GM12878 (cell line): ENCODE data around the gene SLC2A8. TPM values are rescaled to one million over a fixed set of nuclear protein-coding genes. Genes with fewer than 3 reads are reported as not detected.
A peak's percentile ranks its signal among the peaks of the same experiment; 100 is the strongest.

ENCODE experiments used
- BACH1 ChIP-seq: fragments of 450-650 bp; IDR thresholded peaks from 2 replicates; pipeline ENCODE4 v1.6.1; 2017; ENCODE audit warnings: mild to moderate bottlenecking, borderline replicate concordance
- BMI1 ChIP-seq: fragments of 450-650 bp; IDR thresholded peaks from 2 replicates; pipeline ENCODE4 v1.6.1; 2016; ENCODE audit warnings: mild to moderate bottlenecking, moderate library complexity, borderline replicate concordance
- CREM ChIP-seq: IDR thresholded peaks from 2 replicates; pipeline ENCODE4 v1.6.1; 2014; ENCODE audit warnings: antibody characterized with exemption, low read depth
- CTCF ChIP-seq, 3 experiments: IDR thresholded peaks in 2 of 3; conservative IDR thresholded peaks in 1 of 3; 2 replicates each; pipeline ENCODE4 v1.5.1; 2011; ENCODE audit warnings: low read depth in 3 of 3, low read length in 3 of 3, mild to moderate bottlenecking in 3 of 3, control low read depth in 2 of 3, moderate library complexity in 2 of 3, inconsistent platforms in 1 of 3, mixed read lengths in 1 of 3; ENCODE audit not compliant: control insufficient read depth in 2 of 3, insufficient read depth in 1 of 3; ENCODE audit errors: extremely low read depth in 1 of 3
- CUX1 ChIP-seq: IDR thresholded peaks from 2 replicates; pipeline ENCODE4 v1.6.1; 2012; ENCODE audit warnings: improper control_type of control experiment, low read depth, low read length; ENCODE audit not compliant: insufficient replicate concordance
- ELK1 ChIP-seq: IDR thresholded peaks from 2 replicates; pipeline ENCODE4 v1.6.1; 2012; ENCODE audit warnings: low read depth, low read length, improper control_type of control experiment
- ESRRA ChIP-seq: IDR thresholded peaks from 2 replicates; pipeline ENCODE4 v1.6.1; 2012; ENCODE audit warnings: mild to moderate bottlenecking, low read length, improper control_type of control experiment
- EZH2 ChIP-seq: IDR thresholded peaks from 2 replicates; pipeline ENCODE4 v1.6.1; 2012; ENCODE audit warnings: low read depth, mild to moderate bottlenecking, control low read depth, inconsistent platforms, low read length, borderline replicate concordance; ENCODE audit not compliant: control insufficient read depth
- FOXM1 ChIP-seq: IDR thresholded peaks from 2 replicates; pipeline ENCODE4 v1.6.1; 2012; ENCODE audit warnings: low read depth, mild to moderate bottlenecking, inconsistent platforms, low read length, moderate library complexity
- IKZF1 ChIP-seq: fragments of 450-650 bp; conservative IDR thresholded peaks from 2 replicates; pipeline ENCODE4 v1.6.1; 2017; ENCODE audit warnings: antibody characterized with exemption, mild to moderate bottlenecking
- MEF2A ChIP-seq: IDR thresholded peaks from 2 replicates; pipeline ENCODE4 v1.6.1; 2011; ENCODE audit warnings: low read depth, mild to moderate bottlenecking, low read length, moderate library complexity; ENCODE audit not compliant: insufficient read depth
- NBN ChIP-seq: fragments of 450-650 bp; IDR thresholded peaks from 2 replicates; pipeline ENCODE4 v1.6.1; 2016
- POLR2A ChIP-seq: IDR thresholded peaks from 2 replicates; pipeline ENCODE4 v1.6.1; 2011; ENCODE audit warnings: low read depth, mild to moderate bottlenecking, low read length
- RELB ChIP-seq: fragments of 450-650 bp; IDR thresholded peaks from 2 replicates; pipeline ENCODE4 v1.6.1; 2017; ENCODE audit warnings: low read depth, mild to moderate bottlenecking, moderate library complexity
- SREBF1 ChIP-seq: IDR thresholded peaks from 2 replicates; pipeline ENCODE4 v1.6.1; 2012; ENCODE audit warnings: mild to moderate bottlenecking, low read length
- SREBF2 ChIP-seq: IDR thresholded peaks from 2 replicates; pipeline ENCODE4 v1.6.1; 2012; ENCODE audit warnings: mild to moderate bottlenecking, low read length
- STAT1 ChIP-seq: fragments of 450-650 bp; conservative IDR thresholded peaks from 2 replicates; pipeline ENCODE4 v1.6.1; 2014; ENCODE audit warnings: antibody characterized with exemption, mild to moderate bottlenecking
- USF1 ChIP-seq: IDR thresholded peaks from 2 replicates; pipeline ENCODE4 v1.6.1; 2011; ENCODE audit warnings: borderline replicate concordance, low read depth, mild to moderate bottlenecking, moderate library complexity, mixed read lengths, low read length; ENCODE audit not compliant: insufficient read depth; ENCODE audit errors: extremely low read length
- ZNF24 ChIP-seq: fragments of 450-650 bp; IDR thresholded peaks from 2 replicates; pipeline ENCODE4 v1.6.1; 2017; ENCODE audit warnings: antibody characterized with exemption, mild to moderate bottlenecking
- polyA plus RNA-seq, 11 experiments: library from polyadenylated mRNA; depleted of rRNA in 4 of 11; unstranded in 6 of 11; stranded (reverse) in 5 of 11; fragments of >200 nt; fragmentation: Nextera tagmentation in 4 of 11; fragmentation: Illumina TruSeq in 1 of 11; extraction: Ambion mirVana in 4 of 11; extraction: Trizol in 1 of 11; gene quantifications; 1 replicate in 1 of 11; 2 replicates in 10 of 11; pipeline versions ENCODE4 v1.2.1 to v1.2.3, GENCODE V29; 2011 to 2016; ENCODE audit warnings: inconsistent platforms in 2 of 11, missing spikeins in 2 of 11, low read depth in 1 of 11
- total RNA-seq, 4 experiments: library from RNA; depleted of rRNA in 3 of 4; stranded (reverse); fragments of >200 nt in 3 of 4; fragmentation: Illumina TruSeq in 1 of 4; extraction: Trizol in 1 of 4; gene quantifications; 2 replicates each; pipeline versions ENCODE4 v1.2.1 to v1.2.3, GENCODE V29; 2013 to 2021

SLC2A8 gene
- total and polyA plus RNA-seq, 10 of the 15 experiments (the other 5 are each of a cell fraction or from before 2014, with no cell fraction given): 0.31 to 22.7 (median 10.0) TPM

GRCh38 chr9:127397646-127398274 lies 791 bp downstream of the SLC2A8 start (continued):
- TF ChIP-seq CUX1 (no peak), ELK1 (no peak), BACH1 (peak; percentile 27; the same call in 1 of the 2 replicates), BMI1 (no peak), CTCF (IDR thresholded peaks at IDR 0.05 in 2 of 3, conservative IDR thresholded peaks at IDR 0.05 in 1 of 3; ENCODE audit: control insufficient read depth in 2 of 3, extremely low read depth in 1 of 3, insufficient read depth in 1 of 3, low read depth in 3 of 3, low read length in 3 of 3) (peak; percentile 62 to 69 (median 69)), IKZF1 (peak; percentile 27), SREBF2 (no peak), CREM (no peak), FOXM1 (no peak), ZNF24 (no peak), RELB (no peak), NBN (peak; percentile 23; the same call in 1 of the 2 replicates), STAT1 (no peak), EZH2 (no peak), USF1 (no peak), SREBF1 (no peak), POLR2A (no peak), MEF2A (no peak), ESRRA (no peak)
